22Rv1 (cell line): ENCODE measurements around the gene HTT.

Source experiments
- ZFX ChIP-seq: fragments of 450-650 bp; IDR thresholded peaks from 2 replicates; pipeline ENCODE4 v1.6.1; 2017; ENCODE audit warnings: antibody characterized with exemption, borderline replicate concordance
- TF ChIP-seq, protein P1 (sequence below): fragments of 450-650 bp; IDR thresholded peaks from 2 replicates; pipeline ENCODE4 v1.5.1; 2017; ENCODE audit warnings: mild to moderate bottlenecking

DNA sequence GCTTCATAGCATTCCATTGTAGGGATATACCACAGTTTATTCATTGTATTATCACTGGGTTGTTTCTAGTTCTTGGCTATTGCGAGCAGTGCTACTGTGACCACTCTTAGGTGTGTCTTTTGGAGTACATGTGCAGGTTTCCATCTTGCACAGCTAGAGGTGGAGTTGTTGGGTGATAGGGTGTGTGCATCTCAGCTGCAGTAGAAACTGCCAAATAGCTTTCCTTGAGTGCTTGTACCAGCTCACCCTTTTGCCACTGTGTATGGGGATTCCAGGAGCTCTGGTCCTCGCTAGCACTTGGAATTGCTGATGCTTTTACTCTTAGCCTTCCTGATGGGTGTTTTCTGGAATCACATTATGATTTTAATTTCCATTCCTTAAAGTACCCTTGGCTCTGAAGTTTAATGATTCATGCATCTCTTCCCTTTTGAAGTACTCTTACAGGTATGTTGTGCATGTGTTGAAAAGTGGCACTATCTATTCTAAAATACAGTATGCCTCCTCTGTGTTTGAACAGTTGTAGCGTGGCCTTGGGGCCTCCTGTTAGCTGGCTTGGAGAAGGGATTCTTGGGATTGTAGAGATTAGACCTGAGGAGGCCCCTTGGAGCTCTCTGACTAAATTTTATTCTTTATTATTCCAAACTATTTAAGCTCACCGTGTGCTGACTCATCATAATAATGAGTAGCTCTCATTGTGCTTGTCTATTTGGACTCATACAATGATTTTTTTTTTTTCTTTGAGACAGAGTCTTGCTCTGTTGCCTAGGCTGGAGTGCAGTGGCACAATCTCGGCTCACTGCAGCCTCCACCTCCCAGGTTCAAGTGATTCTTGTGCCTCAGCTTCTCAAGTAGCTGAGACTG, 38.4 kb downstream of the HTT start:
- TF ChIP-seq, protein P1, sequence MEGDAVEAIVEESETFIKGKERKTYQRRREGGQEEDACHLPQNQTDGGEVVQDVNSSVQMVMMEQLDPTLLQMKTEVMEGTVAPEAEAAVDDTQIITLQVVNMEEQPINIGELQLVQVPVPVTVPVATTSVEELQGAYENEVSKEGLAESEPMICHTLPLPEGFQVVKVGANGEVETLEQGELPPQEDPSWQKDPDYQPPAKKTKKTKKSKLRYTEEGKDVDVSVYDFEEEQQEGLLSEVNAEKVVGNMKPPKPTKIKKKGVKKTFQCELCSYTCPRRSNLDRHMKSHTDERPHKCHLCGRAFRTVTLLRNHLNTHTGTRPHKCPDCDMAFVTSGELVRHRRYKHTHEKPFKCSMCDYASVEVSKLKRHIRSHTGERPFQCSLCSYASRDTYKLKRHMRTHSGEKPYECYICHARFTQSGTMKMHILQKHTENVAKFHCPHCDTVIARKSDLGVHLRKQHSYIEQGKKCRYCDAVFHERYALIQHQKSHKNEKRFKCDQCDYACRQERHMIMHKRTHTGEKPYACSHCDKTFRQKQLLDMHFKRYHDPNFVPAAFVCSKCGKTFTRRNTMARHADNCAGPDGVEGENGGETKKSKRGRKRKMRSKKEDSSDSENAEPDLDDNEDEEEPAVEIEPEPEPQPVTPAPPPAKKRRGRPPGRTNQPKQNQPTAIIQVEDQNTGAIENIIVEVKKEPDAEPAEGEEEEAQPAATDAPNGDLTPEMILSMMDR: no peak
- no peak for TF ChIP-seq ZFX
